H9 (cell line): ENCODE data around the gene MFAP3. TPM values are rescaled to one million over a fixed set of nuclear protein-coding genes. Genes with fewer than 3 reads are reported as not detected.
A peak's percentile ranks its signal among the peaks of the same experiment; 100 is the strongest.

Experiments
- DNase-seq: peaks from one replicate; pipeline ENCODE4 v3.0.0-alpha.2; 2017
- H2AFZ ChIP-seq: one replicate; pipeline ENCODE4 v1.6.1; 2013; ENCODE audit warnings: mild to moderate bottlenecking, low read length, control low read depth, moderate library complexity
- H2AK5ac ChIP-seq: 2 replicates; pipeline ENCODE4 v1.6.1; 2013; ENCODE audit warnings: low read length, control low read depth, mixed read lengths; ENCODE audit not compliant: insufficient read length
- H2BK120ac ChIP-seq: one replicate; pipeline ENCODE4 v1.6.1; 2013; ENCODE audit warnings: low read depth, mild to moderate bottlenecking, low read length, control low read depth, inconsistent platforms; ENCODE audit not compliant: poor library complexity, severe bottlenecking
- H2BK12ac ChIP-seq: 2 replicates; pipeline ENCODE4 v1.6.1; 2013; ENCODE audit warnings: low read length, control low read depth, mixed read lengths, low read depth; ENCODE audit not compliant: insufficient read length
- H2BK15ac ChIP-seq: 2 replicates; pipeline ENCODE4 v1.6.1; 2013; ENCODE audit warnings: low read depth, low read length, control low read depth
- H2BK20ac ChIP-seq: one replicate; pipeline ENCODE4 v1.6.1; 2013; ENCODE audit warnings: low read depth, mild to moderate bottlenecking, low read length, control low read depth, inconsistent platforms; ENCODE audit not compliant: poor library complexity, severe bottlenecking
- H2BK5ac ChIP-seq: 2 replicates; pipeline ENCODE4 v1.6.1; 2013; ENCODE audit warnings: low read length, control low read depth, mixed read lengths; ENCODE audit not compliant: insufficient read length
- H3K14ac ChIP-seq: 2 replicates; pipeline ENCODE4 v1.6.1; 2013; ENCODE audit warnings: low read length, control low read depth; ENCODE audit not compliant: insufficient read depth
- H3K18ac ChIP-seq: 2 replicates; pipeline ENCODE4 v1.6.1; 2013; ENCODE audit warnings: low read depth, mild to moderate bottlenecking, mixed read lengths, low read length, control low read depth; ENCODE audit not compliant: insufficient read length
- H3K23ac ChIP-seq: 2 replicates; pipeline ENCODE4 v1.6.1; 2013; ENCODE audit warnings: low read length, control low read depth, mixed read lengths, low read depth; ENCODE audit not compliant: insufficient read length
- H3K23me2 ChIP-seq: 2 replicates; pipeline ENCODE4 v1.6.1; 2013; ENCODE audit warnings: low read depth, mild to moderate bottlenecking, mixed read lengths, low read length, control low read depth; ENCODE audit not compliant: insufficient read length, poor library complexity, severe bottlenecking
- H3K27ac ChIP-seq: 2 replicates; pipeline ENCODE4 v1.5.1; 2013; ENCODE audit warnings: low read length, control low read depth, mixed read lengths, low read depth; ENCODE audit not compliant: insufficient read length
- H3K27me3 ChIP-seq: 2 replicates; pipeline ENCODE4 v1.6.1; 2013; ENCODE audit warnings: low read length, control low read depth, inconsistent platforms; ENCODE audit not compliant: insufficient read depth
- H3K4ac ChIP-seq: 2 replicates; pipeline ENCODE4 v1.6.1; 2013; ENCODE audit warnings: low read depth, mild to moderate bottlenecking, control low read depth, inconsistent platforms, low read length, moderate library complexity
- H3K4me1 ChIP-seq: 2 replicates; pipeline ENCODE4 v1.6.1; 2013; ENCODE audit warnings: low read length, control low read depth, inconsistent platforms; ENCODE audit not compliant: insufficient read depth
- H3K4me2 ChIP-seq: 2 replicates; pipeline ENCODE4 v1.6.1; 2013; ENCODE audit warnings: low read length, control low read depth, mixed read lengths; ENCODE audit not compliant: insufficient read length, insufficient read depth
- H3K56ac ChIP-seq: 2 replicates; pipeline ENCODE4 v1.6.1; 2013; ENCODE audit warnings: low read depth, mild to moderate bottlenecking, mixed read lengths, low read length, control low read depth; ENCODE audit not compliant: insufficient read length
- H3K79me1 ChIP-seq: 2 replicates; pipeline ENCODE4 v1.6.1; 2013; ENCODE audit warnings: low read depth, mild to moderate bottlenecking, moderate library complexity, low read length, control low read depth, inconsistent platforms; ENCODE audit not compliant: insufficient read depth, poor library complexity, severe bottlenecking
- H3K79me2 ChIP-seq: 2 replicates; pipeline ENCODE4 v1.6.1; 2013; ENCODE audit warnings: low read length, control low read depth, inconsistent platforms; ENCODE audit not compliant: insufficient read depth
- H3K9ac ChIP-seq: 2 replicates; pipeline ENCODE4 v1.6.1; 2013; ENCODE audit warnings: low read length, control low read depth, mixed read lengths; ENCODE audit not compliant: insufficient read length; ENCODE audit errors: extremely low read depth
- H3K9me3 ChIP-seq: one replicate; pipeline ENCODE4 v1.6.1; 2013; ENCODE audit warnings: low read depth, low read length, inconsistent platforms; ENCODE audit not compliant: control insufficient read depth
- H3T11ph ChIP-seq: one replicate; pipeline ENCODE4 v1.6.1; 2013; ENCODE audit warnings: mild to moderate bottlenecking, low read length, control low read depth, inconsistent platforms
- H4K20me1 ChIP-seq: one replicate; pipeline ENCODE4 v1.6.1; 2013; ENCODE audit not compliant: control insufficient read depth, insufficient read length, insufficient read depth
- H4K5ac ChIP-seq: 2 replicates; pipeline ENCODE4 v1.6.1; 2013; ENCODE audit warnings: low read depth, mild to moderate bottlenecking, mixed read lengths, low read length, control low read depth; ENCODE audit not compliant: insufficient read length
- H4K8ac ChIP-seq: replicated peaks from 2 replicates; pipeline ENCODE4 v1.6.1; 2013; ENCODE audit warnings: low read length, control low read depth, mixed read lengths, low read depth; ENCODE audit not compliant: insufficient read length
- H4K91ac ChIP-seq: 2 replicates; pipeline ENCODE4 v1.6.1; 2013; ENCODE audit warnings: low read depth, mild to moderate bottlenecking, moderate library complexity, mixed read lengths, low read length, control low read depth; ENCODE audit not compliant: insufficient read length
- H3K27ac Mint-ChIP-seq, 3 experiments: 2 replicates in 2 of 3; 3 replicates in 1 of 3; pipeline ENCODE4 v1.8.0; 2020 to 2021; ENCODE audit warnings: mixed read lengths in 3 of 3, mild to moderate bottlenecking in 1 of 3, moderate library complexity in 1 of 3
- H3K27me3 Mint-ChIP-seq: 2 replicates; pipeline ENCODE4 v1.8.0; 2021; ENCODE audit warnings: low read depth, mild to moderate bottlenecking, moderate library complexity, mixed read lengths
- H3K36me3 Mint-ChIP-seq, 3 experiments: 2 replicates in 2 of 3; 3 replicates in 1 of 3; pipeline ENCODE4 v1.8.0; 2020 to 2021; ENCODE audit warnings: low read depth in 3 of 3, mixed read lengths in 3 of 3; ENCODE audit not compliant: insufficient read depth in 1 of 3
- H3K4me1 Mint-ChIP-seq, 2 experiments: 2 replicates each; pipeline ENCODE4 v1.8.0; 2020; ENCODE audit warnings: mixed read lengths in 2 of 2
- H3K4me3 Mint-ChIP-seq, 2 experiments: 2 replicates in 1 of 2; 3 replicates in 1 of 2; pipeline ENCODE4 v1.8.0; 2020 to 2021; ENCODE audit warnings: mild to moderate bottlenecking in 2 of 2, mixed read lengths in 2 of 2, moderate library complexity in 1 of 2
- H3K9me3 Mint-ChIP-seq, 2 experiments: 2 replicates in 1 of 2; 3 replicates in 1 of 2; pipeline ENCODE4 v1.8.0; 2020; ENCODE audit warnings: mild to moderate bottlenecking in 2 of 2, mixed read lengths in 2 of 2, moderate library complexity in 1 of 2
- CTCF ChIP-seq: fragments of 200-600 bp; sonication (generic); conservative IDR thresholded peaks from 3 replicates; pipeline ENCODE4 v1.8.0; 2021; ENCODE audit warnings: antibody characterized with exemption, mild to moderate bottlenecking
- WGBS: extraction: QIAGEN DNeasy Blood & Tissue Kit; methylation state at CpG from one replicate; pipeline ENCODE4 v1.1.7; 2013; ENCODE audit warnings: missing lambda C conversion rate, low lambda C conversion rate, mixed read lengths; ENCODE audit not compliant: insufficient read length; ENCODE audit errors: extremely low coverage; 5-methylcytosine and 5-hydroxymethylcytosine counted together
- long read RNA-seq: library from polyadenylated mRNA; unstranded; transcript quantifications from one replicate; pipeline ENCODE4 v2.0.0, GENCODE V29; 2020
- total RNA-seq: library from RNA; stranded (reverse); gene quantifications from 2 replicates; pipeline ENCODE4 v1.2.1, GENCODE V29; 2021

The MFAP3 gene
- 22.9 and 24.5 TPM in 2 replicates for total RNA-seq
- long read RNA-seq, transcript MFAP3-212 (3 exons, 643 nt) = major isoform, 38 of 60 reads
- long read RNA-seq, partial matches to known transcripts = 3 of 60 reads
- long read RNA-seq, other reads (novel, unspliced or antisense) = 18 of 60 reads

- Histone ChIP-seq H3K9ac (peak within 1 kb of the TSS; percentile 65), H3K27ac (no peak within 1 kb of the TSS), H3K23ac (no peak within 1 kb of the TSS), H2BK12ac (no peak within 1 kb of the TSS), H2BK120ac (no peak within 1 kb of the TSS), H3K79me2 (no peaks in the 10 kb centered on the region; the same call in 1 of the 2 replicates), H4K20me1 (no peaks in the 10 kb centered on the region), H3K4me2 (peak within 1 kb of the TSS; percentile 96), H2AFZ (peak within 1 kb of the TSS; percentile 48), H3K14ac (no peak within 1 kb of the TSS), H3T11ph (no peak within 1 kb of the TSS), H3K18ac (peak within 1 kb of the TSS; percentile 2), H3K9me3 (no peaks in the 10 kb centered on the region), H3K56ac (no peak within 1 kb of the TSS), H2BK20ac (no peak within 1 kb of the TSS), H2AK5ac (no peak within 1 kb of the TSS), H4K5ac (no peak within 1 kb of the TSS), H2BK15ac (no peak within 1 kb of the TSS), H3K4ac (no peak within 1 kb of the TSS), H4K91ac (no peak within 1 kb of the TSS), H3K23me2 (peaks cover 9% of the 10 kb centered on the region), H3K79me1 (no peaks in the 10 kb centered on the region), H3K27me3 (no peaks in the 10 kb centered on the region), H2BK5ac (no peak within 1 kb of the TSS), H4K8ac (no peak within 1 kb of the TSS), H3K4me1 (no peaks in the 10 kb centered on the region)
- peak within 1 kb of the TSS; percentile 89 to 97 (median 90) for H3K27ac Mint-ChIP-seq
- peak within 1 kb of the TSS; percentile 95 to 99 for H3K4me3 Mint-ChIP-seq
- DNase-seq = peak; percentile 95
- H3K4me1 Mint-ChIP-seq = peaks cover 9 to 16% of the 10 kb centered on the region in 2 experiments
- H3K36me3 Mint-ChIP-seq = no peaks in the 10 kb centered on the region
- H3K27me3 Mint-ChIP-seq = no peaks in the 10 kb centered on the region
- TF ChIP-seq CTCF = no peak
- H3K9me3 Mint-ChIP-seq = no peaks in the 10 kb centered on the region
- no CpG with 5 or more reads among the region's 51 CpGs for WGBS
Measured at GRCh38 chr5:154038707-154039457, at the start of gene MFAP3, which contains the start of gene FAM114A2. TSS of gene MFAP3 (plus strand) at chr5:154038967. CDS start at chr5:154049723, 10,756 bp downstream. TSS of gene FAM114A2 (minus strand) at chr5:154038910. CDS start at chr5:154034953, 3,957 bp downstream.
